T-helper 9 cell (primary cell): ENCODE results near the gene CUL7.
A peak's percentile ranks its signal among the peaks of the same experiment; 100 is the strongest.
"Not testable (repeated sequence)": the region's sequence is repeated elsewhere in the genome, so short reads cannot be mapped to it uniquely, and the experiment has no call there.

Experiments used
- DNase-seq: peaks from one replicate; pipeline ENCODE4 v3.0.0-alpha.2; 2020

Gene CUL7

GRCh38 chr6:43043310-43043709, 10.3 kb downstream of the CUL7 start:
- no peak for DNase-seq

GRCh38 chr6:43041475-43041874, 12.2 kb downstream of the CUL7 start:
- DNase-seq, result not testable (repeated sequence)

DNA sequence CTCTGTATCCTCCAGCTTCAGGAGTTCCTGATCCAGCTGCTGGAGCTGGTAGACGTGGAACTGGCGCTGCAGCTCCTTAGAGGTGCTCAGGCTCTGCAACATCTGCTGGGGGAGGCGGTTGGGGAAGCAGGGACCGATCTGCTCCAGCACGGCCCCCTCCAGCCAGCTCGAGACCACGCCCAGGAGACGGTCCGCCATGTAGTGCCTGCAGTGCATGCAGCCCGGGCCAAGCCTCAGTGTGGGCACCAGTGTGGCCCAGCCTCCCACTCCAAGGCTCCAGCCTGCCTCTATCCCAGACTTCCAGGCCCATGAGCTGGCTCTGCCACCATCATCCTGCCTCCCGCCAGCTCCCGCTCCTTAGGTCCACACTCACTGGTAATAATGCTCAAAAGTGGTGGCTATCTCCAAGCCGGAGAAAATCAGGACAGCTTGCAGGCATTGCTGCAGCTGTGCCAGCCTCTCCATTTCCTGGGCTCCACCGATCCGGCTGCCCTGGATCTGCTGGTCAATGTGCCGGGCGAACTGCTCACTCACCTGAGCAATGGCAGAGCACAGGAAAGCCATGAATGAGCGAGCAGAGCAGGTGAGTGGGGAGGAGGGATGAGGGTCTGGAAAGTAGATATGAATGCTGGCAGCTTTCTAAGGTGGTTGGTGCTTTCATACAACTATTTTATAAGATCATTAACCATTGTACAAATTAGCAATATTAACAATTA, 13.0 kb downstream of the CUL7 start:
- DNase-seq, result no peak

- no peak for DNase-seq
These were observed 14.9 kb downstream of the CUL7 start for GRCh38 chr6:43038727-43039126.

- no peak for DNase-seq
These were observed 15.9 kb downstream of the CUL7 start for GRCh38 chr6:43037706-43038105.

DNA sequence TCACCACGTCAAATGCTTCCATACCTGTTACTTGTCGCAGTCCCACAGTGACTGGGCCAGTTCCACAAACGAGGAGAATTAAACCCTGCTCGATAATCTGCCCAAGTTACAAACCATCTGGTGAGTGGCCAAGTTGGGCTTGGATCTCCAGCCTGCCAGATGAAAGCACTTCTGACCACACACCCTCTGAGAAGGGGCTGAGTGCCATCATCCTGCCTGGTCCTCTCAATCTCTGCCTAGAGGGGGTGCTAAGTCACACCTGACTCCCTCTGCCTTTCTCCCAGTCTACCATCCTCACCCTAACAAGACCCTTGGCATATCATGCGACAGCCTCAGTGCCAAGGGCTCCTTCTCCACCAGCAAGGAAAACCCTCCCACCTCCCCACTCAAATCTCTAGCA, 16.5 kb downstream of the CUL7 start:
- DNase-seq, result no peak

- DNase-seq, result no peak
These were observed 16.9 kb downstream of the CUL7 start for GRCh38 chr6:43036712-43037111.

DNA sequence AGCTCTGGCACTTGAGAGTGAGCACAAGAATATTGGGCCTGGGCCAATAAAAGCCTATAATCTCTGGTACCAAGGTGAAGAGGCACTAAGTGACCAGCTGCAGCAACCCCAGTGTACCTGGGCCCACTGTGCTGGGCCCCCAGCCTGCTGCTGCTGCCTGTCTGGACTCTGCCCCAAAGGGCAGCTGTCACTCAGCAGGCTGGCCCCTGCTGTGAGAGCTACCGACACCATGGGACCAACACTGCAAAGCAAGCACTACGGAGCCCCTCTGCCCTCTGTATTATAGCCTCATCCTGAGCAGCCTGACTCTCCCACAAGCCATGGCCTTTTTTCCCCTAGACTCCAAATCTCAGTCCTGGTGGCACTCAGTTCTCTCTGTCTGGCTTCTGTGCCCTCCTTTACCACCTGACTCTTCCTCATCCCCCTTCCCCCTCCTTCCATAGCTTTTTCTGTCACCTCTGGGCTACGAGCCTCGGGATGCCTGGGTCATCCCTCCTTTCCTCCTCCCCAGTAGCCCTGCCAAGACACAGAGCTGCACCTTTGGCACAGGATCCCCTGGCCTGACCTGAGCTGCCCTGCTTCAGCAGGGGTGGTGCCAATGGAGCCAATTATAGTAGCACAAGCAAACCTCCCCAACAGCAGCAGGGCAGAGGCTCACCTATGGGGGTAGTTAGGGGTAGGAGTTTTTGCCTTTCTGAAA, 18.0 kb downstream of the CUL7 start:
- DNase-seq, result no peak

DNA sequence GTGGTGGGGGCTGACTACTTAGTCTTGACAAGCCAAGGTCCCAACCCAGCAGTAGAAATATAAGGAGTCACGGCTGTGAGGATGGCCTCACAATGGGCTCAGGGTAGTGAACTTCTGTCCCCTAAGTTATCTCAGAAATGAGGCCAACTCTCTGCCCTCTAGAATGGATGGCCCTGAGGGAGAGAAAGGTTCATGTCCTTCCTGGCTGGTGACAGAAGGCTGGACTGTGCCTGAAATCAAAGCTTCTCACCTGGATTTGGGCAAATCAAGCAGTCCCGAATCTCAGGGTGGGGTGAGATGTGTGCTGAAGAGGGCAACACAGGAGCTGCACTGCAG, 19.5 kb downstream of the CUL7 start:
- no peak for DNase-seq

GRCh38 chr6:43033496-43034189, 20.0 kb downstream of the CUL7 start:
- DNase-seq, result no peak

- no peak for DNase-seq
These were observed 21.3 kb downstream of the CUL7 start for GRCh38 chr6:43032326-43032725.

GRCh38 chr6:43029120-43029519, 24.5 kb downstream of the CUL7 start:
- DNase-seq, result no peak

- DNase-seq, result no peak
These were observed 27.3 kb downstream of the CUL7 start for GRCh38 chr6:43026365-43026764.

DNA sequence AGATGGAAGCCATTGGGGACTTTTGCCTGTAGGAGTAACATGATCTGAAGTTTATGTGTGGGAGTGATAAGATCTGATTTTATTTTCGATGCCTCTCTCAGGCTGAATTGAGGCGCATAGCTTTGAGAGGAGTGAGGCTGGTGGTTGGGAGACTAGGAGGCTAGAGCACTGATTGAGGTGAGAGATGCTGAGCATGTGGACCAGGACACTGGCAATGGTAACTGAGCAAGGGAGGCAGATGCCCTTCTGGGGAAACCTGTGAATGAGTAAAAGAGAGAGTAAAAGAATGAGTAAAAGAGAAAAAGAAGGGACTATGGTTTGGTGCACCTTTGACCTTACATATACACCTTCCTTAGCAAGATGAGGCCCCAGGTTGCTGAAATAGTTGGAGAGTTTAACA, 29.2 kb downstream of the CUL7 start:
- DNase-seq, result no peak

- DNase-seq, result peak; percentile 55
These were observed 32.2 kb downstream of the CUL7 start, which contains the start of gene RRP36 for GRCh38 chr6:43021270-43022047. RRP36 (plus strand) TSS chr6:43021623; CDS start chr6:43021655, 32 bp downstream.

DNA sequence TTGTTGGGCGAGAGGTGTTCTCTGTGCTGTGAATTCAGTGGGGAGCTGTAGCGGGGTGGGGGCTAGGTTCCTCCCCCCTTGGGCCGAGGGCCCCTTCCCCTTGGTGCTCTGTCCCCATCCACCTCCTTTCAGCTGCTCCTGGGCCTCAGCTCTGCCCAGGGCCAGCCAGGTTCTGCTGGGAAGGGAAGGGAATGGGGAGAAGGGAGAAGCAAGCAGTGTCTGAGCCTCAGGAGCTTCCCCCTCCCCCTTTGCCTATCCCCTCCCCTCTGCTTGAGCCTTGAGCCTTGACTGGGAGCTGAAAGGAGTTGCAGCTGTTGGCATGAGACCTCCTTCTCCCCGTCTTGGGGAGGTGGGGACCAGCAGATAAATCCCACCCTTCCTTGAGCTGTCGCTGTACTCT, 32.8 kb downstream of the CUL7 start:
- no peak for DNase-seq

GRCh38 chr6:43020052-43020705, 33.5 kb downstream of the CUL7 start:
- no peak for DNase-seq

GRCh38 chr6:43019152-43019551, 34.5 kb downstream of the CUL7 start:
- no peak for DNase-seq

GRCh38 chr6:43016943-43017334, 36.7 kb downstream of the CUL7 start:
- no peak for DNase-seq

DNA sequence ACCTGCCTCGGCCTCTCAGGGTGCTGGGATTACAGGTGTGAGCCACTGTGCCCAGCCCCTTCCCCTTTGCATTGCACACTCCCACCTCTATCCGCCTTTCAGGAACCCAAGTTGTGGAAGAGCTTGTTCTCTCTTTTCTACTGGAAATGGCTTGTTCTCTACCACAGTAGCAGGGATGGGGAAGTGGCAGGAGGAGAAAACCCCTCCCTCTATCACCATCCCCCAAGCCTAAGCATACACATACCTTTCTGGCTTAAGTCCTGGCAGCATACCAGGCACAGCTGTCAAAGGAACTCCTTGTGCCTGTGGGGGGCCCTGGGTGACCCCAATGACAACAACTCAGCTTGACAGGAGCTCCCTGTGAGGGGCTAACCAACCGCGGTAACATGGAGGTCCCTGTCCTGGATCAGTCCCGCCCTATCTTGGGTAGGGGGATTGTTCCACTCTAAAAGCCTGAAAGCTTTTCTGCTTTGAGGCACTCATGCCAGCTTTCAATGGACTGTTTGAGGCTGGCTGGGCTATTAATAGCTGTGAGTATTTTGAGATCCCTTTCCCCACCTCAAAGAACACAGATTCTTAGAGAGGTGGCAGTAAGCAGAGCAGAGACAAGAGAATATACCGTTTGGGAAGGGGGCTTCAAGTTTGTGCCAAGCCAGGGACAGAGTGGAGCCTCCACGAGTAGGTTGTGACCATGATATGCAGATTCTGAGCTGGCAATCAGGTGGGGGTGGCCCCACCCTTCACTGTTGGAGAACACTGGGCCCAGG, 37.3 kb downstream of the CUL7 start:
- no peak for DNase-seq

DNA sequence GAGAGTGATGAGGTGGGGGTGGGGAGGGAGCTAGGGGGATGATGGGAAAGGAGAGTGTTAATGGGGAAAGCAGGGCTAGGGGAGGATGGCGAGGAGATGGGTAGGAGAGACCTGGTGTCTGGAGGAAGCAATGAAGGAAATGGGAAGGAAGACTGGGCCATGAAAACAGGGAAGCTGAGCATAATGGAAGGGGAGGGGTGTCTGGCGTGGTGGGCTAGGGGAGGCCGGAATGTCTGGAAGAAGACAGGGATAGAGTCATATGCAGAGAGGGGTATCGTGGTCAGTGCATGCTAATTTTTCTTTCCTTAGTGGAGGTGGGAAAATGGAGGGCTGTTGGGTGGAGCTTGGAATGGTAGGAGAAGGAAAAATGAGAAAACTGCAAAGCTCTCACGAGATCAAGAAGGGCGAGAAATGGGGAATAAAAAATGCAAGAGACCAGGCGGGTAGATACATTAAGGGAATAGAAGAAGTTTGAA, 39.2 kb downstream of the CUL7 start:
- DNase-seq, result no peak
